Mucosa of rectum (tissue), 2 donors: Measurements from ENCODE around the gene DELE1.

Experiments
- H3K27ac ChIP-seq, 2 donors: one replicate each; pipeline ENCODE4 v1.7.0; 2013; ENCODE audit warnings: inconsistent platforms in 2 of 2, low read depth in 2 of 2, low read length in 2 of 2
- H3K27me3 ChIP-seq, 2 donors: one replicate each; pipeline ENCODE4 v1.7.0; 2013; ENCODE audit warnings: low read length in 2 of 2; ENCODE audit not compliant: control insufficient read depth in 2 of 2, insufficient read depth in 2 of 2
- H3K36me3 ChIP-seq, 2 donors: one replicate each; pipeline ENCODE4 v1.7.0; 2013; ENCODE audit warnings: low read length in 2 of 2; ENCODE audit not compliant: control insufficient read depth in 2 of 2, insufficient read depth in 2 of 2
- H3K4me1 ChIP-seq, 2 donors: one replicate each; pipeline ENCODE4 v1.7.0; 2013; ENCODE audit warnings: low read length in 2 of 2, mild to moderate bottlenecking in 1 of 2; ENCODE audit not compliant: control insufficient read depth in 2 of 2, insufficient read depth in 2 of 2
- H3K4me3 ChIP-seq, 2 donors: one replicate each; pipeline ENCODE4 v1.7.0; 2013; ENCODE audit warnings: low read length in 2 of 2
- H3K9ac ChIP-seq, 2 donors: one replicate each; pipeline ENCODE4 v1.7.0; 2013; ENCODE audit warnings: low read length in 2 of 2, low read depth in 1 of 2, mild to moderate bottlenecking in 1 of 2
- H3K9me3 ChIP-seq, 2 donors: one replicate each; pipeline ENCODE4 v1.7.0; 2013; ENCODE audit warnings: low read length in 2 of 2; ENCODE audit not compliant: control insufficient read depth in 2 of 2
- donor health status: healthy.
- donor health status: Normal muscosa, but diverticular disease.

The DELE1 gene

DNA sequence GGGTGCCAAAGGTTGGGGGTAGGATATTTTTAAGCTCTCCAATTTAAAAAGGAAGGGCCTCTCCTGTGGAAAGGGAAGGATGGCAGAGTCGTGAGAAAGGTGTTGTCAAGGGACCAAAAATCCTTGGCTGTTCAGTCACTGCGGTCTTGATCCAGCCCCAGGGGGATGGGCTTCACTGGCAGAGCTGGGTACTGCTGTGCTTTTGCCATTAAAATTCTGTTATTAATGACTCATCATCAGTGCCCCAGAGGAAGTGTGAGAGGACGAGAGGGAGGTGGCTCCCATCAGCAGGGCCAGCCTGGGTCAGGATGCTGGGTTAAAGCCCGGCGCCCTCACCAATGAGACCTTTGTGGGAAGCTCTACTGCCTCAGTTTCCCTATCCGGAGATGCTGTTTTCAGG, 17.6 kb downstream of the DELE1 start:
- Histone ChIP-seq H3K27ac (peak overlapping the region in 1 of 2 donors; percentile 21), H3K27me3 (no peaks in the 10 kb centered on the region), H3K9ac (no peak overlapping the region), H3K36me3 (peaks cover 27 to 33% of the 10 kb centered on the region in 2 donors), H3K9me3 (no peaks in the 10 kb centered on the region), H3K4me3 (no peak overlapping the region), H3K4me1 (peaks cover 4 to 9% of the 10 kb centered on the region in 2 donors)

DNA sequence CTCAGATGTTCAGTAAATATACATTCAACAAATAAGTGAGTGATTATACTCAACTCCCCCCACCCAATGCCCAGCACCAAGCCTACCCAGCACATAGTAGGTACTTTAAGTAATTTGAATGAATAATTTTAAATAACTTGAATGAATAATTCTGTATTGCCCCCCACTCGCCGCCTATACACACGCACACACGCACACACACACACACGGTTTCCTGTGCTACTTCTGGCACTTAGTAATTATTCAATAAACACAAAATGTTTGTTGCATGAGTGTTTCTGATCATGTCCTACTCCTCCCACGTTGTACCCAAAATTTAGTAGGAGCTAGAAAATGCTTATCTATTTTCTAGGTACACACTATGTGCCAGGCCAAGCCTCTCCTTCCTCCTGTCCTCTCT, 18.1 kb downstream of the DELE1 start:
- Histone ChIP-seq H3K36me3 (peaks cover 23 to 29% of the 10 kb centered on the region in 2 donors), H3K9ac (no peak overlapping the region), H3K4me1 (peaks cover 4 to 9% of the 10 kb centered on the region in 2 donors)

DNA sequence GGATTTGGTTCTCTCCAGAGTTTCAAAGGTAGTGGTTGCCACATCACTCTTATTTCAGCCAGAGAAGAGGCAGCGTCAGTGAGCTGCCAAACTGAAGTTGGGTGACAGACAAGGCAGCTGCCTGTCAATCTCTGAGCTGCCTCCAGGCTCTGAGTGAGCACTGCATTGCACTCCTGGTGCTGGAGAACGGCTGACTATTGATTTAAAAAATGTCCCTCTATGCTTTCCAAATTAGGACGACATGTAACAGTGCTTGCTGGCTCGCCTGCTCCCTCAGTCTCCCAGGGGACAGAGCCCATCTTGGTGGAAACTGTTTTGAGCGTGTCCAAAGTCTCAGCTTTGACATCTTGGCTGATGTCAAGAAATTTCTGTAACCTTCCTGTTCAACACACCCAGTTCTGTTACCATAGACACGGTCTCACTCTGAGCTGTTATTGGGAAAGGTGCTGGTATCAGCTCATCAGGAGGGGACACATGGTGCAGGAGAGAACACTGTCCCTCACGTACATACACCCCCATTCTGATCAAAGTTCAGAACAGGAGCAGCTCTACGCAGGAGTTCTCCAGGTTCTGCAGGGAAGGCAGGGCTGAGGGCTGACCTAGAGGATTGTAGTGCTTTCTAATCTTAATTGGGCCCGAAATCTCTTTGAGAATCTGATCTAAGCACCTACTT, 18.6 kb downstream of the DELE1 start:
- Histone ChIP-seq H3K27ac (no peak overlapping the region), H3K36me3 (peaks cover 18 to 24% of the 10 kb centered on the region in 2 donors), H3K9ac (no peak overlapping the region), H3K4me1 (peaks cover 4 to 9% of the 10 kb centered on the region in 2 donors), H3K4me3 (no peak overlapping the region), H3K9me3 (no peaks in the 10 kb centered on the region), H3K27me3 (no peaks in the 10 kb centered on the region)

More for the DNA sequence above, 18.1 kb downstream of the DELE1 start:
- no peaks in the 10 kb centered on the region for H3K27me3 ChIP-seq
- no peak overlapping the region for H3K27ac ChIP-seq
- no peak overlapping the region for H3K4me3 ChIP-seq
- H3K9me3 ChIP-seq, result no peaks in the 10 kb centered on the region

DNA sequence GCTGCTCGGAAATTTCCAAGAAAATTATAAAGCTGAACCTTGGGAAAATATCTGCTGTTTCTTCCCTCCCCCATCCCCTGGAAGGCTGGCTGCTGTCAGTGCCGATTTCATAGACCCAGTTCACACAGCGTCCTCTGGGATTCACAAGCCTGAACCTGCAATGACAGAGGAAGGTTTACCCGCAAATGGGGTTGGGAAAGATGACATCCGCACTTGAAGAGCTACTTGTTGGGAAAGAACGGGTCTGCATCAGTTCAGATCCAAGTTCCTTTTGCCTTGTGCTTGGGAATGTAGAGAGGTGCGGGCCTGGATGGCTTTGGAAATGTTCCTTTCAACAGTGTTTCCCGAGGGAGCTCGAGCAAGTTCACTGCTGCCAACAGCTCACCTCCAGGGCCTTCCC, 20.4 kb downstream of the DELE1 start:
- H3K27me3 ChIP-seq, result no peaks in the 10 kb centered on the region
- H3K4me1 ChIP-seq, result peaks cover 7 to 9% of the 10 kb centered on the region in 2 donors
- no peak overlapping the region for H3K4me3 ChIP-seq
- peaks cover 7 to 13% of the 10 kb centered on the region in 2 donors for H3K36me3 ChIP-seq
- no peaks in the 10 kb centered on the region for H3K9me3 ChIP-seq
- H3K9ac ChIP-seq, result no peak overlapping the region
- H3K27ac ChIP-seq, result no peak overlapping the region

DNA sequence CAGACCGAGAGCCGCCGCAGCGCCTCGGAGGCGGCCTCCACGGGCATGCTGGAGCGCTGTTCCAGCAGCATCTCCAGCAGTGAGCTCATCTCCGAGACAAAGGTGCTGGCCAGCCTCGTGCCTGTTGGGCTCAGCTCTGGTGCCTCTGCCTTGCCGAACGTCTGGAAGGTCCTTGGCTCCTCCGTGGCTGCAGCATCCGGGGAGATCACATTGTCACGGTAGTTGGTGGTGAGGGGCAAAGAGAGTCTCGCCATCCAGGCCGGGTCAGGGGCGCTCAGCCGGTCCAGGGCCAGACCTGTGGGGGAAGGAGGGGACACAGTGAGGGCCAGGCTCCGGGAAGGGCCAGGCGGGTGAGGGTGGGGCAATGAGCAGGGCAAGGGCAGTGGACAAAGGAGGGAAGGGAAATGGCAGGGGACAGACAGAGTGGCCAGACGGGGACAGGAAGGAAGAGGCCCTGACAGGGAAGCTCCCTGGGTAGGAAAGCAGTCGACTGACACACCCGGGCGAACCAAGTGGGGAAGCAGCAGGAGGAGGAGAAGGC, 21.9 kb downstream of the DELE1 start:
- H3K9me3 ChIP-seq, result no peaks in the 10 kb centered on the region
- H3K9ac ChIP-seq, result no peak overlapping the region
- H3K27ac ChIP-seq, result no peak overlapping the region
- H3K36me3 ChIP-seq, result no peaks in the 10 kb centered on the region
- H3K4me3 ChIP-seq, result no peak overlapping the region
- H3K27me3 ChIP-seq, result no peaks in the 10 kb centered on the region
- H3K4me1 ChIP-seq, result peaks cover 4 to 7% of the 10 kb centered on the region in 2 donors

DNA sequence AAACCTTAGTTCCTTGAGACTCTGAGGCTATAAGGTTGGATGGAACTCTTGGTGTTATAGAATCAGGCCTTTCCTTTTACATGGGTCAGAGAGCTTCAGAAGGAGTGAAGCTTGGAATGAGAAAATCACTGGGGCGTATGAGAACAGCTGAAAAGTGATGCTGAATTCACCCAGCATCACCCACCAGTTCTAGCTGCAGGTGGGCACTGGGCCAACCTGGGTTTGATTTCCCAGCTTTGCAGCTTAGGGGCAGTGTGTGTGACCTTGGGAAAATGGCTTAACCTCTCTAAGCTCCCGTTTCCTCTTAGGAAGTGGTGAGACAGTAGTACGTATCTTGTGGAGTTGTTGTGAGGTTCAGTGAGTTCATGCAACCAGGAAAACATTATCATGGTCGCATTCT, 23.6 kb downstream of the DELE1 start:
- Histone ChIP-seq H3K36me3 (no peaks in the 10 kb centered on the region), H3K27me3 (no peaks in the 10 kb centered on the region), H3K27ac (no peak overlapping the region), H3K9ac (no peak overlapping the region), H3K9me3 (no peaks in the 10 kb centered on the region), H3K4me3 (no peak overlapping the region), H3K4me1 (peaks cover 0 to 3% of the 10 kb centered on the region in 2 donors)

DNA sequence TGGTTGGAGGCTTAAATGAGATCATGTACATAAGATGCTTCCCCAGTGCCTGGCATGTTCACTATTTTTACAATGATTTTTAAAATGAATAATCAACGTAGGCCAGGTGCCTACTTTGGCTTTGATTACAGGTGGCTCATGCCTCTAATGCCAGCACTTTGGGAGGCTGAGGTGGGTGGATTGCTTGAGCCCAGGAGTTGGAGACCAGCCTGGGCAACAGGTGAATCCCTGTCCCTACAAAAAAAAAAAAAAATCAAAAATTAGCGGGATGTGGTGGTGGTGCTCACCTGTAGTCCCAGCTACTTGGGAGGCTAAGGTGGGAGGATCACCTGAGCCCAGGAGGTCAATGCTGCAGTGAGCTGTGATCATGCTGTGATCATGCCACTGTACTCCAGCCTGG, 25.1 kb downstream of the DELE1 start:
- H3K27ac ChIP-seq, result no peak overlapping the region
- H3K27me3 ChIP-seq, result no peaks in the 10 kb centered on the region
- no peak overlapping the region for H3K4me3 ChIP-seq
- peaks cover 0 to 3% of the 10 kb centered on the region in 2 donors for H3K4me1 ChIP-seq
- no peaks in the 10 kb centered on the region for H3K36me3 ChIP-seq
- no peaks in the 10 kb centered on the region for H3K9me3 ChIP-seq
- H3K9ac ChIP-seq, result no peak overlapping the region

DNA sequence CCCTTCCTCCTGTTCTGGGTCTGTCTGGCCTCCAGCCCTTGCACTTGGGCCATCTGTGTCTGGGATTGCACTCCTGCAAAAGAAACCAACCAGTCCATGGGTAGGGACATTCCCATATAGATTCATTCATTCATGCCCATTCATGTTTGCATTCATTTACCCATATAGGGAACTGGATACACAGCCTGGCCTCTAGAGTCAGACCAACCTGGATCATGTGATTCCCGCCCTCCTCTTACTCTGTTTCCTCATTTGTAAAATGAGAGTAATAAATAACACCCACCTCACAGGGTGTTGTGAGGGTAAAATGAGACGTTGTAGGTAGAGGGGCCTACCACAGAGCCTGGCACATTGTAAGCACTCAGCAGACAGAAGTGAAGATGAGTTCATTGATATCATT, 25.8 kb downstream of the DELE1 start:
- H3K4me3 ChIP-seq, result no peak overlapping the region
- H3K27me3 ChIP-seq, result no peaks in the 10 kb centered on the region
- H3K36me3 ChIP-seq, result no peaks in the 10 kb centered on the region
- no peak overlapping the region for H3K27ac ChIP-seq
- H3K9ac ChIP-seq, result no peak overlapping the region
- peaks cover 0 to 3% of the 10 kb centered on the region in 2 donors for H3K4me1 ChIP-seq
- no peaks in the 10 kb centered on the region for H3K9me3 ChIP-seq

DNA sequence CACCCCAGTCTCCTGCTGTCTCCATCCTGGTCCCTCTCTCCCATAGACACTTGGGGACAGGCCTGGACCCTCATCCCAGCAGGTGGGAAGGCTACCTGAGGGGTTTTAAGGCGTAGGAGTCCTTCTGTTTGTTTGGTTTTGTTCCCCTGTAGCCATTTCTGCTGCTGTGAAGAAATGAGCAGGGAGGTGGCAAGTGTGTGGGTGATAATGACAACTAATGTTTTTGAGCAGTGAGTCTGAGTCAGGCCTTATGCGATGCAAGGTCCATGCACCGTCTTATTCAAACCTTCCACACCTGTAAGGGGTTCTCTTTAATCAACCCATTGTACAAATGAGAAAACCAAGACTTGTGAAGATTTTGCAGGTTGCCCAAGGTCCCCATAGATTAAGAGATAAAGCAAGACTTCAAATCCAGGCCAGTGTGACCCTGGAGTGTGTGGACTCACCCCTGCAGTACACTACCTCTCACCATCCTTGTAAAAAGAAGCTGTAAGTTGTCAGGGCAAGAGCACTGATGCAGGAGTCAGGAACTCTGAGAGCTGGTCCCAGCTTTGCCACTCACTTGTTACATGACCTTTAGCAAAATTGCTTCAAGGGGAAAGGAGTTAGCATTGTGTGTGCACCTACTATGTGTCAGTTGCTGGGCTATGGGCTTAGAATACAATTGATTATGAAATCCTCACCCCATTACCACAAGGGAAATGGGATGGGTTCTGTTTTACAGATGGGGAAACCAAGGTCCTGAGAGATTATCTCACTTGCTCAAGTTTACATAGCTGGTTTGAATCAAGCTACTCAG, 26.7 kb downstream of the DELE1 start:
- no peak overlapping the region for H3K27ac ChIP-seq
- no peak overlapping the region for H3K4me3 ChIP-seq
- no peak overlapping the region for H3K9ac ChIP-seq
- H3K9me3 ChIP-seq, result no peaks in the 10 kb centered on the region
- peaks cover 0 to 3% of the 10 kb centered on the region in 2 donors for H3K4me1 ChIP-seq
- H3K27me3 ChIP-seq, result no peaks in the 10 kb centered on the region
- no peaks in the 10 kb centered on the region for H3K36me3 ChIP-seq

DNA sequence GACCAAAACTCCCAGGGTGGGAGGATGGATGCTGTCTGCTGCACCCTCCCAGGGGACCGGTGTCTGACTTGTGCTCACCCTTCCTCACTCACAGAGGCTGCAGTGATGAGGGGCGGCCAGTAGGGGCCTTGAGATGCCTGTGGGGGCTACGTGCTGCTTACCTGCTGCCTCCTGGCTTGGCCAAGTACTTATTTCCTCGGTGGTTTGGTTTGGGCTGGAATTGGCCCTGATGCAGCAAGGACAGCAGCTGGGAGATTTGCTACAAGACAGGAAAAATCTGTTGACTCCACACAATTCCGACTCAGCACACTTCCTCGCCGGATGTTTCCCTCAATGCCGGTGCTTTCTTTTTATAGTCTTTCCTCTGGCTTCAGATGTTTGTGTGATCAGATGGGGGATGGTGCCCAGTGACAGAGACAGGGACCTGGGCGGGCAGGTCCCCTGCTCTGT, 27.7 kb downstream of the DELE1 start:
- Histone ChIP-seq H3K36me3 (no peaks in the 10 kb centered on the region), H3K27ac (peak overlapping the region in 1 of 2 donors; percentile 18), H3K4me3 (no peak overlapping the region)

More for the DNA sequence above, 27.7 kb downstream of the DELE1 start:
- no peaks in the 10 kb centered on the region for H3K27me3 ChIP-seq
- H3K4me1 ChIP-seq, result peaks cover 0 to 3% of the 10 kb centered on the region in 2 donors
- no peak overlapping the region for H3K9ac ChIP-seq
- no peaks in the 10 kb centered on the region for H3K9me3 ChIP-seq
